ENCODE results near the gene BICC1.

Gene BICC1

DNA sequence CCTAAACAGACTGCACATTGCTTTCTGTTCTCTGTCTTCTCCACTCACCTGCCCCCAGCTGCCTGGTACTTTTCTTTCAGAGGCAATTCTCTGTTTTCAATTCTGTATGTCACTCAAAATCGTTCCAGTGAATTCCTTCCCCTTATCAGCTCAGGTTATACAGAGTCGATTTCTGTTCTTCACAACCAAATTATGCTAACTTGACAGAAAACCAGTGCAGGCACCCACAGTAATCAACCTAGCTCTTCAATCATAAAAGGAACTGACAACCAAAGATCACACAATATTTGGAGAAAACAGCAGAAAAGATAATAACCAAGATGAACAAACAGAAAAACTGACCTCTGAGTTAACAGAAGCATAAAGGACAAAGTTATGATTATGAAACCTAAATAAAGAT is 360.5 kb downstream of the BICC1 start:
- TF ChIP-seq, protein P1, sequence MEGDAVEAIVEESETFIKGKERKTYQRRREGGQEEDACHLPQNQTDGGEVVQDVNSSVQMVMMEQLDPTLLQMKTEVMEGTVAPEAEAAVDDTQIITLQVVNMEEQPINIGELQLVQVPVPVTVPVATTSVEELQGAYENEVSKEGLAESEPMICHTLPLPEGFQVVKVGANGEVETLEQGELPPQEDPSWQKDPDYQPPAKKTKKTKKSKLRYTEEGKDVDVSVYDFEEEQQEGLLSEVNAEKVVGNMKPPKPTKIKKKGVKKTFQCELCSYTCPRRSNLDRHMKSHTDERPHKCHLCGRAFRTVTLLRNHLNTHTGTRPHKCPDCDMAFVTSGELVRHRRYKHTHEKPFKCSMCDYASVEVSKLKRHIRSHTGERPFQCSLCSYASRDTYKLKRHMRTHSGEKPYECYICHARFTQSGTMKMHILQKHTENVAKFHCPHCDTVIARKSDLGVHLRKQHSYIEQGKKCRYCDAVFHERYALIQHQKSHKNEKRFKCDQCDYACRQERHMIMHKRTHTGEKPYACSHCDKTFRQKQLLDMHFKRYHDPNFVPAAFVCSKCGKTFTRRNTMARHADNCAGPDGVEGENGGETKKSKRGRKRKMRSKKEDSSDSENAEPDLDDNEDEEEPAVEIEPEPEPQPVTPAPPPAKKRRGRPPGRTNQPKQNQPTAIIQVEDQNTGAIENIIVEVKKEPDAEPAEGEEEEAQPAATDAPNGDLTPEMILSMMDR (IDR thresholded peaks at IDR 0.05; ENCODE audit: low read depth, low read length), result no peak
- H3K4me1 ChIP-seq, result no peaks in the 10 kb centered on the region
- DNase-seq, result no peak

More for the DNA sequence above, 360.5 kb downstream of the BICC1 start:
- Histone ChIP-seq H3K27me3 (no peaks in the 10 kb centered on the region), H3K36me3 (no peaks in the 10 kb centered on the region), H3K9me3 (no peaks in the 10 kb centered on the region), H3K4me3 (ENCODE audit: low read depth, low read length) (no peak overlapping the region)
